MM.1S (cell line): Measurements from ENCODE around the gene PGAP1.

Source experiments
- DNase-seq: peaks from one replicate; pipeline ENCODE4 v3.0.0-alpha.2; 2015
- H2AFZ ChIP-seq: fragments of 300-600 bp; sonication (generic); 2 replicates; pipeline ENCODE4 v1.6.0; 2016; ENCODE audit warnings: antibody characterized with exemption, low read length
- H3F3A ChIP-seq: fragments of 300-600 bp; sonication (generic); 2 replicates; pipeline ENCODE4 v1.6.1; 2016; ENCODE audit warnings: mild to moderate bottlenecking, antibody characterized with exemption, low read length, moderate library complexity, mixed read lengths; ENCODE audit not compliant: insufficient read depth
- H3K27ac ChIP-seq: fragments of 300-600 bp; sonication (generic); 2 replicates; pipeline ENCODE4 v1.5.1; 2016; ENCODE audit warnings: mild to moderate bottlenecking, low read length
- H3K27me3 ChIP-seq: fragments of 300-600 bp; sonication (generic); replicated peaks from 2 replicates; pipeline ENCODE4 v1.6.0; 2016; ENCODE audit warnings: low read length; ENCODE audit not compliant: insufficient read depth
- H3K36me3 ChIP-seq: fragments of 300-600 bp; sonication (generic); replicated peaks from 2 replicates; pipeline ENCODE4 v1.6.1; 2016; ENCODE audit warnings: mild to moderate bottlenecking, low read length, mixed read lengths; ENCODE audit not compliant: insufficient read depth
- H3K4me1 ChIP-seq: fragments of 300-600 bp; sonication (generic); 2 replicates; pipeline ENCODE4 v1.6.1; 2016; ENCODE audit warnings: low read length, mixed read lengths
- H3K4me2 ChIP-seq: fragments of 300-600 bp; sonication (generic); 2 replicates; pipeline ENCODE4 v1.6.0; 2016; ENCODE audit warnings: low read depth, low read length
- H3K4me3 ChIP-seq: fragments of 300-600 bp; sonication (generic); 2 replicates; pipeline ENCODE4 v1.5.1; 2016; ENCODE audit warnings: low read length, mixed read lengths
- H3K79me2 ChIP-seq: fragments of 300-600 bp; sonication (generic); 2 replicates; pipeline ENCODE4 v1.6.1; 2016; ENCODE audit warnings: mixed run types, low read length, mixed read lengths
- H3K9ac ChIP-seq: fragments of 300-600 bp; sonication (generic); 2 replicates; pipeline ENCODE4 v1.6.1; 2016; ENCODE audit warnings: low read length, mixed read lengths
- H3K9me2 ChIP-seq: fragments of 300-600 bp; sonication (generic); replicated peaks from 2 replicates; pipeline ENCODE4 v1.6.1; 2016; ENCODE audit warnings: mild to moderate bottlenecking, low read length, mixed read lengths; ENCODE audit not compliant: insufficient read depth
- H3K9me3 ChIP-seq: fragments of 300-600 bp; sonication (generic); replicated peaks from 2 replicates; pipeline ENCODE4 v1.6.1; 2016; ENCODE audit warnings: mild to moderate bottlenecking, low read length, mixed read lengths; ENCODE audit not compliant: insufficient read depth
- H4K20me1 ChIP-seq: fragments of 300-600 bp; sonication (generic); 2 replicates; pipeline ENCODE4 v1.6.1; 2016; ENCODE audit warnings: mild to moderate bottlenecking, low read length, moderate library complexity, mixed read lengths; ENCODE audit not compliant: insufficient read depth
- EZH2 ChIP-seq: fragments of 300-600 bp; sonication (generic); optimal IDR thresholded peaks from 2 replicates; pipeline ENCODE3; 2017; ENCODE audit warnings: low read depth, mild to moderate bottlenecking, antibody characterized with exemption, low read length, mixed read lengths
- EZH2phosphoT487 ChIP-seq: fragments of 300-600 bp; sonication (generic); IDR thresholded peaks from 2 replicates; pipeline ENCODE4 v1.6.1; 2018; ENCODE audit warnings: antibody characterized with exemption, low read length
- TF ChIP-seq, protein P1 (sequence below): fragments of 300-600 bp; sonication (generic); IDR thresholded peaks from 2 replicates; pipeline ENCODE4 v1.5.1; 2016; ENCODE audit warnings: antibody characterized with exemption, low read length, mixed read lengths

The PGAP1 gene

DNA sequence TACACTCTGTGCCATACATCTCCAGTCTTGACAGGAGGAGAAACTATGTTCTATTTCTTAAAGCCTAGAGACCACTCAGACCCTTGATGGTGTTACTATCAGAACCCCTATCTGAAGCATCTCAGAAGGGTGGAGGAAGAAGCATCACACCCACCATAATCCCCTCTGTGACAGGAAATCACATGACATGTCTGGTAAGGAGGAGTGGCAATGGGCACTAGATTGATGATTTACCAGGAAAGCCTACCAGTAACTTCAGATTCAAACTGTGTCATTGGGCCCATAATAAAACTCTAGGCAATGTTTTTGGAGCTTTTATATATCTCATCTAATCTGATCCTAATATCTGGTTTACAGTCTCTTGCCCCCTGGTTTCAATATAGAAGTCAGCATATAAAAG, 80.2 kb downstream of the PGAP1 start:
- H3F3A ChIP-seq: no peaks in the 10 kb centered on the region
- no peak overlapping the region for H3K4me3 ChIP-seq
- no peak overlapping the region for H3K4me2 ChIP-seq
- H3K9ac ChIP-seq: no peak overlapping the region
- H3K9me3 ChIP-seq: no peaks in the 10 kb centered on the region
- no peak overlapping the region for H2AFZ ChIP-seq
- H3K27ac ChIP-seq: no peak overlapping the region
- no peak for TF ChIP-seq EZH2
- no peak for TF ChIP-seq EZH2phosphoT487
- TF ChIP-seq, protein P1, sequence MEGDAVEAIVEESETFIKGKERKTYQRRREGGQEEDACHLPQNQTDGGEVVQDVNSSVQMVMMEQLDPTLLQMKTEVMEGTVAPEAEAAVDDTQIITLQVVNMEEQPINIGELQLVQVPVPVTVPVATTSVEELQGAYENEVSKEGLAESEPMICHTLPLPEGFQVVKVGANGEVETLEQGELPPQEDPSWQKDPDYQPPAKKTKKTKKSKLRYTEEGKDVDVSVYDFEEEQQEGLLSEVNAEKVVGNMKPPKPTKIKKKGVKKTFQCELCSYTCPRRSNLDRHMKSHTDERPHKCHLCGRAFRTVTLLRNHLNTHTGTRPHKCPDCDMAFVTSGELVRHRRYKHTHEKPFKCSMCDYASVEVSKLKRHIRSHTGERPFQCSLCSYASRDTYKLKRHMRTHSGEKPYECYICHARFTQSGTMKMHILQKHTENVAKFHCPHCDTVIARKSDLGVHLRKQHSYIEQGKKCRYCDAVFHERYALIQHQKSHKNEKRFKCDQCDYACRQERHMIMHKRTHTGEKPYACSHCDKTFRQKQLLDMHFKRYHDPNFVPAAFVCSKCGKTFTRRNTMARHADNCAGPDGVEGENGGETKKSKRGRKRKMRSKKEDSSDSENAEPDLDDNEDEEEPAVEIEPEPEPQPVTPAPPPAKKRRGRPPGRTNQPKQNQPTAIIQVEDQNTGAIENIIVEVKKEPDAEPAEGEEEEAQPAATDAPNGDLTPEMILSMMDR: no peak
- no peaks in the 10 kb centered on the region for H3K79me2 ChIP-seq
- no peaks in the 10 kb centered on the region for H3K27me3 ChIP-seq
- no peaks in the 10 kb centered on the region for H3K9me2 ChIP-seq
- no peaks in the 10 kb centered on the region for H4K20me1 ChIP-seq
- H3K36me3 ChIP-seq: no peaks in the 10 kb centered on the region
- DNase-seq: no peak
- H3K4me1 ChIP-seq: no peaks in the 10 kb centered on the region

DNA sequence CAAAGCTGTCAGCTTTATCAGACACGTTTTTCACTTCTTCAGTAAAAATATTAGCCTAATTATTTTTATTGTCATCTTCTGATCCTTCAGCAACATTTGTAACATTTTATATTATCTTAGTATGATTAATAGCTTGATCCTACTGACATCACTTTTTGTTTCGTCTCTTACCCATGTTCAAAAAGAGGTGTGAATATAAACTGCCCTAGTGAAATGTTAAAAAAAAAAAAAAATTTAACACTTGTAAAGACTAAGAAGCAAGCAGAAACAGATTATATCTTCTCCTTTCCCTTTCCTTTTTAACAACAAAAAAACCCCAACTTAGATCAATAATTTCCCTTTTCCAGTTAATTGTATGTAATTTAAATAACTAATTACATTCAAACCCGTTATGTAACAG, 81.1 kb downstream of the PGAP1 start:
- Histone ChIP-seq H3K9me2 (no peaks in the 10 kb centered on the region), H4K20me1 (no peaks in the 10 kb centered on the region), H3K9me3 (no peaks in the 10 kb centered on the region), H3K4me1 (no peaks in the 10 kb centered on the region), H3F3A (no peaks in the 10 kb centered on the region), H3K9ac (no peak overlapping the region), H2AFZ (no peak overlapping the region), H3K27ac (no peak overlapping the region), H3K36me3 (no peaks in the 10 kb centered on the region), H3K79me2 (no peaks in the 10 kb centered on the region), H3K4me2 (no peak overlapping the region), H3K27me3 (no peaks in the 10 kb centered on the region), H3K4me3 (no peak overlapping the region)
- no peak for DNase-seq
- no peak for TF ChIP-seq EZH2

DNA sequence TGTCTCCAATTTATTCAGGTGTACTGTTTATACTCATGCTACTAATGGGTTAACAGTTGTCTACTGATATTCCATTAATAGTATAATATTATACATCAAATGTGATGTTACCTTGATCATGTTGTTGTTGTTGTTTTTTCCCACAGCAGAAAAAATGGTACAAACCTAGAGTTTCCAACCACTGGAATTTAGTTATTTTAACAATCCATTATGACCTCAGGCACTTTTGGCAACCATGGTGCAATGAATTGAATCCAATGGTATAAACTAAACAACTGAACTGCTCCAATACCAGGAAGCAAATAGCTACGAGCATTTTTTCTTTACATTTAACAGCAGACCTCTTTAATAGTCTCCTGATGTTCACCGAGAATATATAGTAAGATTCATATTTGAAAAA, 86.3 kb downstream of the PGAP1 start:
- no peak for DNase-seq

DNA sequence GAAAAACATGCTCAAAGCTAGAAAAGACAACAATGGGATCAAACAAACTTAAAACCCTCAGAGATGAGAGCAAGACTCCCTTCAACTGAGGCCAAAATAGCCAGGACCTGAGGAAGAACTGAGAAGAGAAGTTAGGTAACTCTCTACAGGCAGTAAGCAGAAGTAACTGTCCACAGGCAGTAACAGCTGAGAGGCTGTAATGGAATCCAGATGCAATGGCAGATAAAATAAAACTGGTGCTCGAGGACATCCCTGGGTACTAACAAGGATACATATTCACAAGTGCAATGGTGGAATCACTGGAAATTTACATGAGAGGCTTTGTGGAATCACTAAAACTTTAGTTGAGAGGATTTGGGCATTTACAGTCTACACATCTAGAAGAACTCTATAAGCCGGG, 86.9 kb downstream of the PGAP1 start:
- H4K20me1 ChIP-seq: no peaks in the 10 kb centered on the region
- H3K27ac ChIP-seq: no peak overlapping the region
- no peaks in the 10 kb centered on the region for H3K27me3 ChIP-seq
- no peaks in the 10 kb centered on the region for H3K9me2 ChIP-seq
- TF ChIP-seq, protein P1: no peak
- TF ChIP-seq EZH2: no peak
- TF ChIP-seq EZH2phosphoT487: no peak
- H3K9me3 ChIP-seq: no peaks in the 10 kb centered on the region
- no peaks in the 10 kb centered on the region for H3K36me3 ChIP-seq
- no peak overlapping the region for H2AFZ ChIP-seq
- H3K9ac ChIP-seq: no peak overlapping the region
- H3K4me2 ChIP-seq: no peak overlapping the region
- no peak for DNase-seq
- H3F3A ChIP-seq: no peaks in the 10 kb centered on the region
- H3K4me1 ChIP-seq: no peaks in the 10 kb centered on the region
- H3K4me3 ChIP-seq: no peak overlapping the region
- H3K79me2 ChIP-seq: no peaks in the 10 kb centered on the region

More for the DNA sequence above, 86.3 kb downstream of the PGAP1 start:
- no peaks in the 10 kb centered on the region for H4K20me1 ChIP-seq
- H3K27me3 ChIP-seq: no peaks in the 10 kb centered on the region
- H3K79me2 ChIP-seq: no peaks in the 10 kb centered on the region
- no peak overlapping the region for H3K27ac ChIP-seq
- TF ChIP-seq EZH2 (no peak), EZH2phosphoT487 (no peak)
- TF ChIP-seq, protein P1: no peak
- no peak overlapping the region for H3K4me2 ChIP-seq
- no peak overlapping the region for H3K9ac ChIP-seq
- H3K9me2 ChIP-seq: no peaks in the 10 kb centered on the region
- no peaks in the 10 kb centered on the region for H3K36me3 ChIP-seq
- no peaks in the 10 kb centered on the region for H3F3A ChIP-seq
- no peak overlapping the region for H2AFZ ChIP-seq
- H3K9me3 ChIP-seq: no peaks in the 10 kb centered on the region
- H3K4me3 ChIP-seq: no peak overlapping the region
- H3K4me1 ChIP-seq: no peaks in the 10 kb centered on the region
